Right ventricle myocardium inferior (tissue), 1 donor: ENCODE data around the gene PRR20B. TPM values are rescaled to one million over a fixed set of nuclear protein-coding genes. Genes with fewer than 3 reads are reported as not detected.
A peak's percentile ranks its signal among the peaks of the same experiment; 100 is the strongest.
"Not testable (repeated sequence)": the region's sequence is repeated elsewhere in the genome, so short reads cannot be mapped to it uniquely, and the experiment has no call there.

Source experiments
- ATAC-seq: fragments of 200-7000 bp; cut with Tn5 transposase; one replicate; pipeline ENCODE4 v1.9.1; 2020; ENCODE audit warnings: mild to moderate bottlenecking, moderate library complexity
- DNase-seq: peaks from one replicate; pipeline ENCODE4 v3.0.0; 2021; ENCODE audit errors: missing footprints
- intact Hi-C: fragments of 100-400 bp; cut with DNase I; formaldehyde crosslinking; loops from one replicate; pipeline ENCODE4 v1.11.0; 2022
- long read RNA-seq: library from polyadenylated mRNA; unstranded; transcript quantifications from one replicate; pipeline ENCODE4 v2.0.0, GENCODE V29; 2021
- total RNA-seq: library from RNA; stranded (reverse); fragmentation: NEBNext Ultra II Directional; extraction: Animal tissue kit (Norgen Biotek cat#: 25700); gene quantifications from one replicate; pipeline ENCODE4 v1.2.1, GENCODE V29; 2021
- donor health status: DM: no; HTN: yes; CAD: no; lungs with severe emphysema.

The PRR20B gene
- not detected for total RNA-seq
- long read RNA-seq, result 0 reads

DNA sequence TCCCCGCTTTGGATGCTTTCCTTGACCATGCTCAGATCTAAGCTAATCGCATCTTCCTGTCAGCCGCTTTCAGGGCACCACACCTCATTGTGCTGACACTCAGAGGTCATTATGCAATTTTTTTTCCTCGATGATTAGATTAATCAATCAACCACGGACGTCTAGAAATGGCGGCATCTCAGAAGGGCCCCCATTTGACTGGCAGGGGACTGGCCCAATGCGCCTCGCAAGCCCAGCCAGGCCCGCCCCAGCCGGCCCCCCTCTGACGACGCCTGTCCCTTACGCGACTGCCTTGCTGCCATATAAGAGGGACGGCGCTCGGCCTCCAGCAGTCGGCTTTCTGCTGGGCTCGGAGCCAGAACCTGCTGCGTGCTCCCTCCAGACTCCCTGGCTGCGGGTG lies at the start of gene PRR20B:
PRR20B (plus strand) TSS at position 301 of the 400 bp plus-strand sequence. CDS start 387 bp downstream, outside the sequence.
- ATAC-seq, DNase-seq, intact Hi-C loops: not testable (repeated sequence)

- intact Hi-C loops, result no loop called here
- ATAC-seq (no peak), DNase-seq (no peak)
Measured at GRCh38 chr13:57114945-57115344, 32.3 kb upstream of the PRR20B start.

- DNase-seq (no peak), ATAC-seq (peak; percentile 96)
- intact Hi-C loops, result no loop called here
Measured at GRCh38 chr13:57123681-57124080, 23.6 kb upstream of the PRR20B start.

DNA sequence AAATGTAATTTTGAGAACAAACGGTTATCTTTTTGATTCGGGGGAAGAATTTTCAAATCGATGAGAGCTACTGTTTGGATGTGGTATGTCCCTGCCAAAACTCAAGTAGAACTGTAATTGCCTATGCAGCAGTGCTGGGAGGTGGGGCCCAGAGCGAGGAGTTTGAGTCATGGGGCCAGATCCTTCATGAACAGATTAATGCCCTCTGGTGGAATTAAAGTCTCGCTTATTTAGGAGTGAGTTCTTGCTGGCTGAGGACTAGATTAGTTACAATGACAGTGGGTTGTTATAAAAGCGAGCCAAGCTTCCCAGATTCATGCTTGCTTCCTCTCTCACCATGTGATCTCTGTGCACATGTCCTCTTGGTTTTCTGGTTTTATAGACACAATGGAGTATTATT lies 18.4 kb upstream of the PRR20B start:
- intact Hi-C loops, result no loop called here
- ATAC-seq (no peak), DNase-seq (no peak)

GRCh38 chr13:57136093-57136492 lies 11.2 kb upstream of the PRR20B start:
- no peak for DNase-seq
- no peak for ATAC-seq
- intact Hi-C loops, result no loop called here

GRCh38 chr13:57137585-57137984 lies 9.7 kb upstream of the PRR20B start:
- DNase-seq (no peak), ATAC-seq (no peak)
- intact Hi-C loops, result no loop called here

GRCh38 chr13:57138988-57139387 lies 8.3 kb upstream of the PRR20B start:
- intact Hi-C loops, result no loop called here
- DNase-seq (no peak), ATAC-seq (no peak)

DNA sequence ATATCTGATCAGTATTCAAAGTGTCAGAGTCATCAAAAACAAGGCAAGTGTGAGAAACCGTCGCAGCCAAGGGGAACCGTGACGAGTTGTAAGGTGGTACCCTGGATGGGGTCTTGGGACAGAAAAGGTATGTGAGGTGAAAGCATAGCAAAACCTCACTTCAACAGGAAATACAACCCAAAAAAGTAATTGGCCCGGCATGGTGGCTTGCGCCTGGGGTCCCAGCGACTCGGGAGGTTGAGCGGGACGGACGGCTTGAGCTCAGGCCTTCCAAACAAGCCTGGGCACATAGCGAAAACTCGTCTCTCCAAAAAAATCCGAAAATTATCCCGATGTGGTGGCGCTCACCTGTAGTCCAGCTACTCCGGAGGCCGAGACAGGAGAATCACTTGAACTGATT lies 7.5 kb upstream of the PRR20B start:
- ATAC-seq, intact Hi-C loops, DNase-seq: not testable (repeated sequence)

DNA sequence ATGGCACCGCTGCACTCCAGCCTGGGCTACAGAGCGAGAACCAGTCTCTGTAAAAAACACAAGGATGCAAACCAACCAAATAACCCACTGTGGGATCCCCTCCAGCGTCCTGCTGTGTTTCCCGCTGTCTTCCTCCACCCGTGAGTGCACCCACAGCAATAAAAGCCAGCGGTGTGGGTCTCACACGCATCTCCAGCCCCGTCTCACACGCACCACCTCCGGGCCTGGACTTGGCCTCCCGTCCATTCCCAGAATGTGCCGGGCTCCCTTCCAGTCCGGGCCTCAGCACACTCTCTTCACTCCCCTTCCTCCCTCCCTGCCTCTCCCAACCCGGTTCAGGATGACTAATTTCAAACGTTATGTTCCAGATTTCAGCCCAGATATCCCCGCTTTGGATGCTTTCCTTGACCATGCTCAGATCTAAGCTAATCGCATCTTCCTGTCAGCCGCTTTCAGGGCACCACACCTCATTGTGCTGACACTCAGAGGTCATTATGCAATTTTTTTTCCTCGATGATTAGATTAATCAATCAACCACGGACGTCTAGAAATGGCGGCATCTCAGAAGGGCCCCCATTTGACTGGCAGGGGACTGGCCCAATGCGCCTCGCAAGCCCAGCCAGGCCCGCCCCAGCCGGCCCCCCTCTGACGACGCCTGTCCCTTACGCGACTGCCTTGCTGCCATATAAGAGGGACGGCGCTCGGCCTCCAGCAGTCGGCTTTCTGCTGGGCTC lies 6.9 kb upstream of the PRR20B start, which contains the start of gene PRR20A:
PRR20A (plus strand) TSS at position 684 of the 734 bp plus-strand sequence. CDS start 387 bp downstream, outside the sequence.
- intact Hi-C loops, DNase-seq, ATAC-seq: not testable (repeated sequence)

DNA sequence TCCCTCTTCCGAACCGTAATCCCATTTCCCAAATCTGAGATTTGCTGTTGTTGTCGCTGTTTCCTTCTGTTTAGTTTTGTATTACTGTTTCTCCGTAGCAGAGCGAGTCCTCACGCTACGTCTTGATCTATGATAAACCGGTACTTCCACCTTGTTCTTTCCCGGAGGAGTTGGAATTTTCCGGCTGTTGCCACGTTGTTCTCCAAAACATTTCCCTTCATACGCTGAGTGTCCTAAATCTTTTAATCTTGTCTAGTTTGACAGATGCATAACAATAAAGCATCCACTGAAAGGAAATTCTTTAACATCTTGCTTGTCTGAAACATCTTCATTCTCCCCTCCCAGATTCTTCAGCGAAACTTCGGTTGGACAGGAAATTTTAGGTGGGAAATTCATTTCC lies 818 bp downstream of the PRR20B start:
- peak; percentile 27 for DNase-seq
- ATAC-seq, intact Hi-C loops: not testable (repeated sequence)

GRCh38 chr13:57153761-57154160 lies 6.5 kb downstream of the PRR20B start, which contains the start of gene PRR20C:
Gene PRR20C, plus strand, starts transcription at chr13:57154061. Its CDS starts 387 bp downstream, at chr13:57154448.
- intact Hi-C loops, DNase-seq, ATAC-seq: not testable (repeated sequence)

DNA sequence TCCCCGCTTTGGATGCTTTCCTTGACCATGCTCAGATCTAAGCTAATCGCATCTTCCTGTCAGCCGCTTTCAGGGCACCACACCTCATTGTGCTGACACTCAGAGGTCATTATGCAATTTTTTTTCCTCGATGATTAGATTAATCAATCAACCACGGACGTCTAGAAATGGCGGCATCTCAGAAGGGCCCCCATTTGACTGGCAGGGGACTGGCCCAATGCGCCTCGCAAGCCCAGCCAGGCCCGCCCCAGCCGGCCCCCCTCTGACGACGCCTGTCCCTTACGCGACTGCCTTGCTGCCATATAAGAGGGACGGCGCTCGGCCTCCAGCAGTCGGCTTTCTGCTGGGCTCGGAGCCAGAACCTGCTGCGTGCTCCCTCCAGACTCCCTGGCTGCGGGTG lies 13.0 kb downstream of the PRR20B start, which contains the start of gene PRR20D:
PRR20D (plus strand) TSS at position 301 of the 400 bp plus-strand sequence. CDS start 387 bp downstream, outside the sequence.
- DNase-seq, intact Hi-C loops, ATAC-seq: not testable (repeated sequence)

DNA sequence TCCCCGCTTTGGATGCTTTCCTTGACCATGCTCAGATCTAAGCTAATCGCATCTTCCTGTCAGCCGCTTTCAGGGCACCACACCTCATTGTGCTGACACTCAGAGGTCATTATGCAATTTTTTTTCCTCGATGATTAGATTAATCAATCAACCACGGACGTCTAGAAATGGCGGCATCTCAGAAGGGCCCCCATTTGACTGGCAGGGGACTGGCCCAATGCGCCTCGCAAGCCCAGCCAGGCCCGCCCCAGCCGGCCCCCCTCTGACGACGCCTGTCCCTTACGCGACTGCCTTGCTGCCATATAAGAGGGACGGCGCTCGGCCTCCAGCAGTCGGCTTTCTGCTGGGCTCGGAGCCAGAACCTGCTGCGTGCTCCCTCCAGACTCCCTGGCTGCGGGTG lies 19.6 kb downstream of the PRR20B start, which contains the start of gene PRR20E:
PRR20E (plus strand) TSS at position 301 of the 400 bp plus-strand sequence. CDS start 387 bp downstream, outside the sequence.
- DNase-seq, intact Hi-C loops, ATAC-seq: not testable (repeated sequence)

DNA sequence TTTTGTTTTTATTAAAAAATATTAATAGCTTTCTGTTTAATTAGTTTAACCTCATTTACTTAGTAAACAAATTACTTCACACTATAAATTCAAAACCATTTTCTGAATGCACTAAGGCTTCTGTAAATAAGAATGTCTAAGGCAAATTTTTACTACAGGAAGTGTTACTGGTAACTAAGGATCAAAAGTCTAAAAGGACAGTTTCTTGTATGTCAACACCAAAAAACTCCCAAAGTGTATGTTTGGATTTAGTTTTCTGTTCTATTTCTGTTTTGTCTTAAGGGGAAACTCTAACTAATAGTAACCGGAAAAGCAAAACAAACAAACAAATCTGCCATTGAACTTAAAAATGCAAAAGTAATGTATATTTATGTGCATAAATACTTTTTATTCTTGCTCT lies 44.4 kb downstream of the PRR20B start:
- no peak for ATAC-seq
- intact Hi-C loops, result no loop called here
- DNase-seq, result no peak

Other genes with a start within 250 kb of the PRR20B start
- not detected for gene PRR20A, start 6.6 kb upstream of the PRR20B start, total RNA-seq
- not detected for gene PRR20C, start 6.6 kb downstream of the PRR20B start, total RNA-seq
- gene PRR20D, start 13.1 kb downstream of the PRR20B start, total RNA-seq, result not detected
- gene PRR20E, start 19.7 kb downstream of the PRR20B start, total RNA-seq, result not detected